ENCODE data around the gene DLL3.
"Not testable (repeated sequence)": the region's sequence is repeated elsewhere in the genome, so short reads cannot be mapped to it uniquely, and the experiment has no call there.

Gene DLL3, protein sequence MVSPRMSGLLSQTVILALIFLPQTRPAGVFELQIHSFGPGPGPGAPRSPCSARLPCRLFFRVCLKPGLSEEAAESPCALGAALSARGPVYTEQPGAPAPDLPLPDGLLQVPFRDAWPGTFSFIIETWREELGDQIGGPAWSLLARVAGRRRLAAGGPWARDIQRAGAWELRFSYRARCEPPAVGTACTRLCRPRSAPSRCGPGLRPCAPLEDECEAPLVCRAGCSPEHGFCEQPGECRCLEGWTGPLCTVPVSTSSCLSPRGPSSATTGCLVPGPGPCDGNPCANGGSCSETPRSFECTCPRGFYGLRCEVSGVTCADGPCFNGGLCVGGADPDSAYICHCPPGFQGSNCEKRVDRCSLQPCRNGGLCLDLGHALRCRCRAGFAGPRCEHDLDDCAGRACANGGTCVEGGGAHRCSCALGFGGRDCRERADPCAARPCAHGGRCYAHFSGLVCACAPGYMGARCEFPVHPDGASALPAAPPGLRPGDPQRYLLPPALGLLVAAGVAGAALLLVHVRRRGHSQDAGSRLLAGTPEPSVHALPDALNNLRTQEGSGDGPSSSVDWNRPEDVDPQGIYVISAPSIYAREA

DNA sequence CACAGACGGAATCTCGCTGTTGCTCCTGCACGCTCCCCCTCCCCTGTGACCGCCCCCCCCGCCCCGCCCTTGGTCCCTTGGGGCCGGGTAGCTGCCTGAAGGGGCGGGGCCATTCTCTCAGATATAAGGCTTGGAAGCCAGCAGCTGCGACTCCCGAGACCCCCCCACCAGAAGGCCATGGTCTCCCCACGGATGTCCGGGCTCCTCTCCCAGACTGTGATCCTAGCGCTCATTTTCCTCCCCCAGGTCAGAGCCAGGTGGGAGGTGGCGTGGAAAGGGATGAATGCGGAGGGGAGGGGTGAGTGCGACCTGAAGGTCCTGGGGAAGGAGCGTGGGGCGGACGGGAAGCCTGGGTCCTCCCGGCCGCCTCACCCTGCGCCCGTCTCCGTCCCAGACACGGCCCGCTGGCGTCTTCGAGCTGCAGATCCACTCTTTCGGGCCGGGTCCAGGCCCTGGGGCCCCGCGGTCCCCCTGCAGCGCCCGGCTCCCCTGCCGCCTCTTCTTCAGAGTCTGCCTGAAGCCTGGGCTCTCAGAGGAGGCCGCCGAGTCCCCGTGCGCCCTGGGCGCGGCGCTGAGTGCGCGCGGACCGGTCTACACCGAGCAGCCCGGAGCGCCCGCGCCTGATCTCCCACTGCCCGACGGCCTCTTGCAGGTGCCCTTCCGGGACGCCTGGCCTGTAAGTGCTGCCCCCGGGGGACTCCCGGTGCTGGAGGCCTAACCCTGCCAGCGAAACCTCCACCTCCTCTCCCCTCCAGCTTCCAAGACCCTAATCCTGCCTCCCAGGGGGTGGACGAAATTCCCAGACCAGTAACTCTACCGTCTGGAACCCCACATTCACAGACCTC lies at the start of gene DLL3:
DLL3 (plus strand) TSS at position 150 of the 845 bp plus-strand sequence; CDS start at position 178, 28 bp downstream.
- DNase-seq, result no peak

GRCh38 chr19:39449116-39449797 lies 49.5 kb upstream of the DLL3 start:
- DNase-seq, result no peak

- DNase-seq, result not testable (repeated sequence)
These were observed 47.5 kb upstream of the DLL3 start for GRCh38 chr19:39451257-39451656.

- DNase-seq, result no peak
These were observed 35.3 kb upstream of the DLL3 start for GRCh38 chr19:39463403-39463802.

- no peak for DNase-seq
These were observed 32.6 kb upstream of the DLL3 start for GRCh38 chr19:39465956-39466747.

- no peak for DNase-seq
These were observed 30.8 kb upstream of the DLL3 start for GRCh38 chr19:39467941-39468340.

- DNase-seq, result no peak
These were observed 29.7 kb upstream of the DLL3 start for GRCh38 chr19:39469036-39469435.

DNA sequence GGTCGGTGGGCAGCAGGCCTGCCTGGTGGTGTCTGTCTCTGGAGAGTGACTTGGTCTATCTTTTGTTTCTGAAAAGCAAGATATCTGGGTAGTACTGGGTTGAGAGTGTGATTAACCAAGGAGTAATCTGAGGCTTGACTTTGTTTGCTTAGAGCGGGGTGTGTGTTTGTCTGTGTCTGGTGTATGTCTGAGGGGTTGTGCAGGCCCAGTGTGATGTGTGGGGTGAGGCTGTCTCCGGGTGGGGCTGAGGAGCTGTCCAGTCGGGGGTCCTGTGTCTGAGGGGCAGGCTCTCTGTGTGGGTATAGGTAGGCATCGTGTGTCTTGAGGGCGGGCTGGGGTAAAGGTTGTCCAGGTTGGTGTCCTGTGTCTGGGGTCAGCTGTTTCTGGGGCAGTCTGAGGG lies 29.2 kb upstream of the DLL3 start:
- no peak for DNase-seq

GRCh38 chr19:39470724-39471339 lies 27.9 kb upstream of the DLL3 start:
- no peak for DNase-seq

GRCh38 chr19:39471756-39472536 lies 26.8 kb upstream of the DLL3 start:
- DNase-seq, result no peak

DNA sequence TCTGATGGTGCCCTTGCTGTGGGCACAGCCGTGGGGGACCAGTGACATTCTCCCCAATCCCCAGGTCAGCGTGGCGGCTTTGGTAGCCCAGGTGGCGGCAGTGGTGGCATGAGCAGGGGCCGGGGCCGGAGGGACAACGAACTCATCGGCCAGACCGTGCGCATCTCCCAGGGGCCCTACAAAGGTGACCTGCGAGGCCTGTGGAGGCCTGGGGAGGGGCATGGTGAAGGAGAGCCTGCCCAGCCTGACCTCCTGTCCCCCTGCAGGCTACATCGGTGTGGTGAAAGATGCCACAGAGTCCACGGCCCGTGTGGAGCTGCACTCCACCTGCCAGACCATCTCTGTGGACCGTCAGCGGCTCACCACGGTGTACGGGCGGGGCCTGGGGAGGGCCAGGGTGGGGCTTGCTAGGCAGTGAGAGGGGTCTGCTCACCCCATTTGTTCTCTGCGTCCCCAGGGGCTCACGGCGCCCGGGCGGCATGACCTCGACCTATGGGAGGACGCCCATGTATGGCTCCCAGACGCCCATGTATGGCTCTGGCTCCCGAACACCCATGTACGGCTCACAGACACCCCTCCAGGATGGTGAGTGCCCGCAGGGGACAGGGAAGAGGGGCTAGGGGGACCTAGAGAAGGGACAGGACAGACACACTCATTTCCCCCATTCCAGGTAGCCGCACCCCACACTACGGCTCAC lies 25.9 kb upstream of the DLL3 start:
- DNase-seq, result no peak

DNA sequence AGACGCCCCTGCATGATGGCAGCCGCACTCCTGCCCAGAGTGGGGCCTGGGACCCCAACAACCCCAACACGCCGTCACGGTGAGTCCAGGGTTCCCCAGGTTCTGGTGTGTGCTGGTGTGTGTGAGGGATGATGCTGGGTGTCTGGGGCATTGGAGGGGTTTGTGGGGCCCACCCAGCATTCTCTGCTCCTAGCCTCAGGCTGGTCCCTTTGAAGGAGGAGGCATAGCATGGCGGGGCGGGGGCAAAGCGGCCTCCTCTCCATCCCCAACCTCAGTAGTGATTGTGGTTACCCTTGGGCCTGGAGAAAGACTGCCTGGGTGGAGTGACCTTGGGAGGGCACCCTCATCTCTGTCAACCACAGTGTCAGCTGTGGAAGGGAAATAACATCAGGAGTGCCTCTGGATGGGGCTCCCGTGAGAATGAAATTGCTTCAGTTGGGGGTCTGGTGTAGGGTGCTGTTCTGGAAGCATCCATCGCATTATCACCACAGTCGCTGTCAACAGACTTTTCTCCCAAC lies 25.2 kb upstream of the DLL3 start:
- no peak for DNase-seq

DNA sequence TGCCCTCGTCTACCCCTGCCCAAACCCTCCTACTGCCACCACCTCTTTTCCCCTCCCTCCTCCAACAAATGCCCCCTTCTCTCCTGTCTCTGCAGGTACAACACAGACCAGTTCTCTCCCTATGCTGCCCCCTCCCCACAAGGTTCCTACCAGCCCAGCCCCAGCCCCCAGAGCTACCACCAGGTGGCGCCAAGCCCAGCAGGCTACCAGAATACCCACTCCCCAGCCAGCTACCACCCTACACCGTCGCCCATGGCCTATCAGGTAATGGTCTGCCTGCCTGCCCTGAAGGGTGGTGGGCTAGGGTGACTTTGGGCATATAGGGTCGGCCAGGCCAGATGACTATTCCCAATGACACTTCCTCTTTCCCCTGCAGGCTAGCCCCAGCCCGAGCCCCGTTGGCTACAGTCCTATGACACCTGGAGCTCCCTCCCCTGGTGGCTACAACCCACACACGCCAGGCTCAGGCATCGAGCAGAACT lies 24.6 kb upstream of the DLL3 start:
- peak; percentile 60 for DNase-seq

DNA sequence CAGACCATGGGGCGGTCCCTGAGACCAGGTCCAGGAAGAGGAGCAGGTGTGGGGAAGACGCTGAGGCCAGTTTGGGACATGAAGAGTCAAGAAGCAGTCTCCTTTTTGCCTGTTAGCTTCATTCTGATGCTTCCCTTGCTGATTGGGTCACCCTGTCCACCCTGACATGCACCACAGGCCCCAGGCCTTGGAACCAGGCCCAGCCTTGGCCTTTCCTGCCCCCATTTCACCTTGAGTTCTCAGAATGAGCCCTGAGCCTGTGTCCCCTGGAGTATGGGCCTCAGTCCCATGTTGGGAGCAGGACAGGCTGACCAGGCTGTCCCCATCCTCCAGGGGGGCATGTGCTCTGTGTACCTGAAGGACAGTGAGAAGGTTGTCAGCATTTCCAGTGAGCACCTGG lies 23.0 kb upstream of the DLL3 start:
- DNase-seq, result no peak

GRCh38 chr19:39479319-39479801 lies 19.4 kb upstream of the DLL3 start:
- DNase-seq, result not testable (repeated sequence)

DNA sequence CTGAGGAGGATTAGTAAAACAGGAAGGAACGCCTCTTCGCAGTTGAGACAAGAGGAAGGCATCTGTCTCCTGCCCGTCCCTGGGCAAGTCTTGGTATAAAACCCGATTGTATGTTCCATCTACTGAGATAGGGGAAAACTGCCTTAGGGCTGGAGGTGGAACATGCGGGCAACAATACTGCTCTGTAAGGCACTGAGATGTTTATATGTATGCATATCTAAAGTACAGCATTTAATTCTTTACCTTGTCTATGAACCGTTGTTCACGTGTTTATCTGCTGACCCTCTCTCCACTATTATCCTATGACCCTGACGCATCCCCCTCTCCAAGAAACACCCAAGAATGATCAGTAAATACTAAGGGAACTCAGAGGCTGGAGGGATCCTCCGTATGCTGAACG lies 18.8 kb upstream of the DLL3 start:
- DNase-seq, result no peak

DNA sequence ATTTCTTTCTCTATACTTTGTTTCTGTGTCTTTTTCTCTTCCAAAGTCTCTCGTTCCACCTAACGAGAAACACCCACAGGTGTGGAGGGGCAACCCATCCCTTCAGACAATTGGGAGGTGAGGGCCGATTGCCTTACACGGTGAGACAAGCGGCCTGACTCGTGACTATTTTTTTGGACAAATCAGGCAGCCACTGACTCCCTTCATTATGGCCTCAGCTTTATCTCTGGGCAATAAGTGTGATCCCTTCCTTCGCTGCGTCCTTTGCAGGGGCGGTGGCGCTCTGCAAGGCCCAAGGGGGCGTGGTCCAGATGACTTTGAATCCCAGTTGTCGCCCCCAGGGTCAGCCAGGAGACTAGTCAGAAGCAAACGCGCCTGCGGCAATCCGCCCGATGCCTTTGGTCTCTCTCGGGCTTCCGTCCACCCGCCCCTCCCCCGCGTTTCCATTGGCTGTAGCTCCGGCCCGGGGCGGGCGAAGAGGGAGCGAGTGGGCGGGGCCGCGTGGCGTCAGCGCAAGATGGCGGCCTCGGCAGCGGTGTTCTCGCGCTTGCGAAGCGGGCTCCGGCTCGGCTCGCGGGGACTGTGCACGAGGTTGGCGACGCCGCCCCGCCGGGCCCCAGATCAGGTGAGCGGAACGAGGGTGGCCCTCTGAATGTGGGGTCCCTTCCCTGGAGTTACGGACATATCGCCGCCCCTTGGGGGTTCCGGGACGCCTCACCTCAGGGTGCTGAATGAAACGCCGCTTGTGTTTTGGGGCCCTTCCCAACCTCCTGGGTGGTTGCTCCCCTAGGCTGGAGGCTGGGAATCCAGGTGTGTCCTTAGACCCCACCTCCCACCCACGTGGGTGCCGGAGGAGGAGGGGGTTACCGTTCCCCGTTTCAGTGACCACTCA lies 18.2 kb upstream of the DLL3 start, which contains the start of gene TIMM50:
TIMM50 (plus strand) TSS at position 502 of the 892 bp plus-strand sequence; CDS start at position 518, 16 bp downstream.
- peak; percentile 98 for DNase-seq

GRCh38 chr19:39481229-39481545 lies 17.6 kb upstream of the DLL3 start:
- no peak for DNase-seq

DNA sequence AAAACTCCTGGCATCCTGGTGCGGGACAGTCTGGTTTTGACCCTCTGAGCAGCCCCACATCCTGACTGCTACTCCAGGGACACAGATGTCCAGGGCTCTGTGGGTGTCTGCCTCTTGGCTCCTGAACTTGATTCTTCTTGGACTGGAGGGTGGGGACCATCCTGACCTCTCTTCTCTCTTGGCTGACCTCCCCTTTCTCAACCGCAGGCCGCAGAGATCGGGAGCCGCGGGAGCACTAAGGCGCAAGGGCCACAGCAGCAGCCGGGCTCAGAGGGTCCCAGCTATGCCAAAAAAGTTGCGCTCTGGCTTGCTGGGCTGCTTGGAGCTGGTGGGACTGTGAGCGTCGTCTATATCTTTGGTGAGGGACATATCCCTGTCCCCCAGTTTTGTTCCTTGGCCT lies 17.1 kb upstream of the DLL3 start:
- DNase-seq, result no peak
